ENCODE measurements around the gene UROC1. TPM values are rescaled to one million over a fixed set of nuclear protein-coding genes. Genes with fewer than 3 reads are reported as not detected.
A peak's percentile ranks its signal among the peaks of the same experiment; 100 is the strongest.

Gene UROC1
- not detected in 2 replicates for total RNA-seq (2022)
- percentile 9 among the genes with signal in this experiment for Bru-seq, nascent RNA
- percentile 14 among the genes with signal in this experiment for BruChase-seq, experiment 1, labeled RNA remaining after a 2-hour chase
- BruChase-seq, experiment 2, labeled RNA remaining after a 6-hour chase = percentile 18 among the genes with signal in this experiment
- long read RNA-seq = 0 reads

DNA sequence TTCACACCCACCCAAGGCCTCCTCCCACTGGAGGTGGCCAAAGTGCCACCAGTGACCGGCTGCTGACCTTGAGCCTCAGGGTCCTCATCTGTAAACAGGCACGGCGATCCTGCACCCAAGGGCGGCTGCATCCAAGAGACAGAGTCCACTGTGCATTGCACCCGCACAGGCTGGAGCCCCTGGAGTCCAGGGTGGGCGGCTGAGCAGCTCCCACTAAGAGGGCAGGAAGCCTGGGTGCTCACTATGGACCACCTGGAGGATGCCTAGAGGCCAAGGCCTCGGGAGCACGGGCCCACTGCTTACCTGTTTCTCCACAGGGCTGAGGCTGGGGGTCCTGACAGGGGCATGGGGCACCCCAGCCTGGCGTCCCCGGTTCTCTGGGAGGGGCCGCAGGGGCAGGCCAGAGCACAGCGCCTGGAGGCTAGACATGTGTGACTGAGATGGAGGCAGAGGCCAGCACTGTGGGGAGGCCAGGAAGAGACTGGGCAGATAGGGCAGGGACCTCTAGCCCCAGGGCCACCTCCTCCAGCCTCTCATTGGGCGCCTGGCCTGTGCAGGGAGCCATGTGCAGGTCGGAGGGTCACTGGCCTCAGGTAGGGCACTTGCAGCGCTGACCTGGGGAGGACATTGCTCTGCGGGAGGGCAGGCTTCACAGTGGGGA, at the start of gene UROC1:
UROC1 (minus strand) TSS at position 483 of the 661 bp plus-strand sequence; CDS start at position 429, 54 bp downstream.
- Histone ChIP-seq H3K27me3 (replicated peaks; ENCODE audit: control insufficient read depth, insufficient read depth, low read length) (no peaks in the 10 kb centered on the region), H3K9me3 (no peaks in the 10 kb centered on the region), H3K4me3 (ENCODE audit: low read depth, low read length) (no peak within 1 kb of the TSS), H3K4me1 (peaks cover 28% of the 10 kb centered on the region), H3K36me3 (ENCODE audit: control insufficient read depth, insufficient read depth, low read length) (no peaks in the 10 kb centered on the region)
- Mint-ChIP-seq H3K27ac (ENCODE audit: unreplicated experiment) (peak within 1 kb of the TSS; percentile 78), H3K9me3 (ENCODE audit: unreplicated experiment) (no peaks in the 10 kb centered on the region), H3K4me3 (ENCODE audit: unreplicated experiment) (peak within 1 kb of the TSS; percentile 11), H3K4me1 (ENCODE audit: low read depth, unreplicated experiment) (peaks cover 9% of the 10 kb centered on the region), H3K36me3 (ENCODE audit: insufficient read depth, unreplicated experiment) (no peaks in the 10 kb centered on the region), H3K27me3 (ENCODE audit: insufficient read depth, unreplicated experiment) (no peaks in the 10 kb centered on the region)
- DNase-seq = no peak
- BruUV-seq (replicated peaks) = no TSS peak
- TF ChIP-seq, protein P1, sequence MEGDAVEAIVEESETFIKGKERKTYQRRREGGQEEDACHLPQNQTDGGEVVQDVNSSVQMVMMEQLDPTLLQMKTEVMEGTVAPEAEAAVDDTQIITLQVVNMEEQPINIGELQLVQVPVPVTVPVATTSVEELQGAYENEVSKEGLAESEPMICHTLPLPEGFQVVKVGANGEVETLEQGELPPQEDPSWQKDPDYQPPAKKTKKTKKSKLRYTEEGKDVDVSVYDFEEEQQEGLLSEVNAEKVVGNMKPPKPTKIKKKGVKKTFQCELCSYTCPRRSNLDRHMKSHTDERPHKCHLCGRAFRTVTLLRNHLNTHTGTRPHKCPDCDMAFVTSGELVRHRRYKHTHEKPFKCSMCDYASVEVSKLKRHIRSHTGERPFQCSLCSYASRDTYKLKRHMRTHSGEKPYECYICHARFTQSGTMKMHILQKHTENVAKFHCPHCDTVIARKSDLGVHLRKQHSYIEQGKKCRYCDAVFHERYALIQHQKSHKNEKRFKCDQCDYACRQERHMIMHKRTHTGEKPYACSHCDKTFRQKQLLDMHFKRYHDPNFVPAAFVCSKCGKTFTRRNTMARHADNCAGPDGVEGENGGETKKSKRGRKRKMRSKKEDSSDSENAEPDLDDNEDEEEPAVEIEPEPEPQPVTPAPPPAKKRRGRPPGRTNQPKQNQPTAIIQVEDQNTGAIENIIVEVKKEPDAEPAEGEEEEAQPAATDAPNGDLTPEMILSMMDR (IDR thresholded peaks at IDR 0.05; ENCODE audit: insufficient read depth in 1 of 2, low read depth in 1 of 2, low read length in 1 of 2, severe bottlenecking in 1 of 2, unreplicated experiment in 1 of 2) = no peak
- ChIA-PET POLR2A (no interaction called here), CTCF (no interaction called here)
- intact Hi-C loops (cut with micrococcal nuclease; ENCODE audit: unreplicated experiment) = no loop called here

DNA sequence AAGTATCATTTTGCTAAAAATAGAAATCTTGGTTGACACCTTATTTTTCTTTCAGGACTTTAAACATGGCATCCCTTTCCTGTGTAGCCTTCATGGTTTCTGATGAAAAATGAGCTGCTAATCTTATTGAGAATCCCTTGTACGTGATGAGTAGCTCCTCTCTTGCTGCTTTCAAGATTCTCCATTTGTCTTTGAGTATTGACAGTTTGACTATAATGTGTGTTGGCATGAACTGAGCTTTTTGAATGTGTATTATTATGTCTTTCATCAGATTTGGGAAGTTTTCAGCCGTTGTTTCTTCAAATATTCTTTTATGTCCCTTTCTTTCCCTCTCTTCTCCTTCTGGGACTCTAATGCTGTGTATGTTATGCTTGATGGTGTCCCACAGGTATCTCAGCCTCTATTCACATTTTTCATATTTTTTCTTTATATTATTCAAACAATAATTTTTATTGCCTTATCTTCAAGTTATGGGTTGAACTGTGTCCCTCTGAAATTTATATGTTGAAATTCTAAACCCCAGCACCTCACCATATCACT, 45.2 kb upstream of the UROC1 start:
- intact Hi-C loops (cut with micrococcal nuclease; ENCODE audit: unreplicated experiment) = no loop called here
- Histone ChIP-seq H3K27me3 (replicated peaks; ENCODE audit: control insufficient read depth, insufficient read depth, low read length) (no peaks in the 10 kb centered on the region), H3K36me3 (ENCODE audit: control insufficient read depth, insufficient read depth, low read length) (no peaks in the 10 kb centered on the region), H3K4me3 (ENCODE audit: low read depth, low read length) (no peak overlapping the region), H3K4me1 (no peaks in the 10 kb centered on the region), H3K9me3 (no peaks in the 10 kb centered on the region)
- H3K36me3 Mint-ChIP-seq (ENCODE audit: insufficient read depth, unreplicated experiment) = no peaks in the 10 kb centered on the region
- no TSS peak for BruUV-seq (replicated peaks)
- H3K4me3 Mint-ChIP-seq (ENCODE audit: unreplicated experiment) = no peak overlapping the region
- H3K27ac Mint-ChIP-seq (ENCODE audit: unreplicated experiment) = no peak overlapping the region
- no peaks in the 10 kb centered on the region for H3K9me3 Mint-ChIP-seq (ENCODE audit: unreplicated experiment)
- DNase-seq = no peak
- H3K4me1 Mint-ChIP-seq (ENCODE audit: low read depth, unreplicated experiment) = no peaks in the 10 kb centered on the region
- H3K27me3 Mint-ChIP-seq (ENCODE audit: insufficient read depth, unreplicated experiment) = peaks cover 10% of the 10 kb centered on the region
- TF ChIP-seq, protein P1 (IDR thresholded peaks at IDR 0.05; ENCODE audit: insufficient read depth in 1 of 2, low read depth in 1 of 2, low read length in 1 of 2, severe bottlenecking in 1 of 2, unreplicated experiment in 1 of 2) = no peak
- ChIA-PET CTCF (no interaction called here), POLR2A (no interaction called here)

DNA sequence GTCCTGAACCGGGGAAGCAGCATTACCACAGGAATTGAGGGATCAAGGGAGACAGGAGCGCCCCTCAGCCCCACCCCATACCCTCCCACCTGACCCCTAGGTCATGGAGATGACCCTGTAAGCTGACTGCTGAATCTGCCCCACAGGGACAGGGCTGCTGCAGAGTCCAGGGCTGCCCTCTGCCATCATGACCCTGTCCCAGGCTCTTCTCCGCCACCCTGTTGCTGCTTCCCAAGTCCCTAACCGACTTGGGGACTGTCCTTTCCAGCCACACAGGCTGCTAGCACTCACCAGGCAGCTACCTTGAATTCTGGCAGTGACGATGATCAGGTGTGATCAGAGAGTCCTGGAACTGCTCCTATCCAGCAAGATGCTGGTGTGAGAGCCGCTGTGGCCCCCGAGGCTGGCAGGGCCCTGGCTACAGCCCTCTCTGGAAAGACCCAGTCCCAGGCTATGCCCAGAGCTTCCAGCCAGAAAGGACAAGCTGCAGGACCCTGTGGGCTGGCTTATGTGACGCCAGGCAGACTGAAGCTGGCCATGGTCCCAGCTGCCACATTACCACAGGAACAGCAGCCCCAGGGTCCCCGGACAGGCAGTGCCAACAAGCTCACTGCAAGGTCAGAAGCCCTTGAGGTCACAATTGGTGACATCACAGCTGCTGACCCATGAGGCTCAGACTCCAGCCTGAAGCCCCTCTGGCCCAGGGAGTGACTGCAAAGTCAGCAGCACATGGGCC, 40.9 kb upstream of the UROC1 start, which contains the start of gene C3orf22:
C3orf22 (minus strand) TSS at position 597 of the 736 bp plus-strand sequence. CDS start 5,542 bp downstream, outside the sequence.
- BruUV-seq (replicated peaks) = no TSS peak
- Histone ChIP-seq H3K9me3 (no peaks in the 10 kb centered on the region), H3K4me3 (ENCODE audit: low read depth, low read length) (no peak within 1 kb of the TSS), H3K4me1 (no peaks in the 10 kb centered on the region), H3K27me3 (replicated peaks; ENCODE audit: control insufficient read depth, insufficient read depth, low read length) (no peaks in the 10 kb centered on the region), H3K36me3 (ENCODE audit: control insufficient read depth, insufficient read depth, low read length) (no peaks in the 10 kb centered on the region)
- POLR2A ChIA-PET = no interaction called here
- CTCF ChIA-PET = no interaction called here
- intact Hi-C loops (cut with micrococcal nuclease; ENCODE audit: unreplicated experiment) = no loop called here
- peaks cover 10% of the 10 kb centered on the region for H3K27me3 Mint-ChIP-seq (ENCODE audit: insufficient read depth, unreplicated experiment)
- no peaks in the 10 kb centered on the region for H3K4me1 Mint-ChIP-seq (ENCODE audit: low read depth, unreplicated experiment)
- no peak within 1 kb of the TSS for H3K4me3 Mint-ChIP-seq (ENCODE audit: unreplicated experiment)
- TF ChIP-seq, protein P1 (IDR thresholded peaks at IDR 0.05; ENCODE audit: insufficient read depth in 1 of 2, low read depth in 1 of 2, low read length in 1 of 2, severe bottlenecking in 1 of 2, unreplicated experiment in 1 of 2) = no peak
- no peaks in the 10 kb centered on the region for H3K9me3 Mint-ChIP-seq (ENCODE audit: unreplicated experiment)
- DNase-seq = peak in 1 of 2 experiments; percentile 25
- no peak within 1 kb of the TSS for H3K27ac Mint-ChIP-seq (ENCODE audit: unreplicated experiment)
- no peaks in the 10 kb centered on the region for H3K36me3 Mint-ChIP-seq (ENCODE audit: insufficient read depth, unreplicated experiment)

Measured in Caco-2 (cell line).